ENCODE measurements around the gene B3GNT7.
"Not testable (repeated sequence)": the region's sequence is repeated elsewhere in the genome, so short reads cannot be mapped to it uniquely, and the experiment has no call there.

B3GNT7 gene

DNA sequence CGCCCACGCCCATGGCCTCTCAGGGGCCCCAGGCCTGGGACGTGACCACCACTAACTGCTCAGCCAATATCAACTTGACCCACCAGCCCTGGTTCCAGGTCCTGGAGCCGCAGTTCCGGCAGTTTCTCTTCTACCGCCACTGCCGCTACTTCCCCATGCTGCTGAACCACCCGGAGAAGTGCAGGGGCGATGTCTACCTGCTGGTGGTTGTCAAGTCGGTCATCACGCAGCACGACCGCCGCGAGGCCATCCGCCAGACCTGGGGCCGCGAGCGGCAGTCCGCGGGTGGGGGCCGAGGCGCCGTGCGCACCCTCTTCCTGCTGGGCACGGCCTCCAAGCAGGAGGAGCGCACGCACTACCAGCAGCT lies 2.4 kb downstream of the B3GNT7 start:
- no peak overlapping the region for H3K4me3 ChIP-seq (ENCODE audit: low read depth, low read length)
- TF ChIP-seq, protein P1, sequence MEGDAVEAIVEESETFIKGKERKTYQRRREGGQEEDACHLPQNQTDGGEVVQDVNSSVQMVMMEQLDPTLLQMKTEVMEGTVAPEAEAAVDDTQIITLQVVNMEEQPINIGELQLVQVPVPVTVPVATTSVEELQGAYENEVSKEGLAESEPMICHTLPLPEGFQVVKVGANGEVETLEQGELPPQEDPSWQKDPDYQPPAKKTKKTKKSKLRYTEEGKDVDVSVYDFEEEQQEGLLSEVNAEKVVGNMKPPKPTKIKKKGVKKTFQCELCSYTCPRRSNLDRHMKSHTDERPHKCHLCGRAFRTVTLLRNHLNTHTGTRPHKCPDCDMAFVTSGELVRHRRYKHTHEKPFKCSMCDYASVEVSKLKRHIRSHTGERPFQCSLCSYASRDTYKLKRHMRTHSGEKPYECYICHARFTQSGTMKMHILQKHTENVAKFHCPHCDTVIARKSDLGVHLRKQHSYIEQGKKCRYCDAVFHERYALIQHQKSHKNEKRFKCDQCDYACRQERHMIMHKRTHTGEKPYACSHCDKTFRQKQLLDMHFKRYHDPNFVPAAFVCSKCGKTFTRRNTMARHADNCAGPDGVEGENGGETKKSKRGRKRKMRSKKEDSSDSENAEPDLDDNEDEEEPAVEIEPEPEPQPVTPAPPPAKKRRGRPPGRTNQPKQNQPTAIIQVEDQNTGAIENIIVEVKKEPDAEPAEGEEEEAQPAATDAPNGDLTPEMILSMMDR (IDR thresholded peaks at IDR 0.05; ENCODE audit: borderline replicate concordance, insufficient read depth, low read depth, low read length), result no peak

DNA sequence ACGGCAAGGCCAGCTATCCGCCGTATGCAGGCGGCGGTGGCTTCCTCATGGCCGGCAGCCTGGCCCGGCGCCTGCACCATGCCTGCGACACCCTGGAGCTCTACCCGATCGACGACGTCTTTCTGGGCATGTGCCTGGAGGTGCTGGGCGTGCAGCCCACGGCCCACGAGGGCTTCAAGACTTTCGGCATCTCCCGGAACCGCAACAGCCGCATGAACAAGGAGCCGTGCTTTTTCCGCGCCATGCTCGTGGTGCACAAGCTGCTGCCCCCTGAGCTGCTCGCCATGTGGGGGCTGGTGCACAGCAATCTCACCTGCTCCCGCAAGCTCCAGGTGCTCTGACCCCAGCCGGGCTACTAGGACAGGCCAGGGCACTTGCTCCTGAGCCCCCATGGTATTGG lies 3.1 kb downstream of the B3GNT7 start:
- TF ChIP-seq, protein P1 (IDR thresholded peaks at IDR 0.05; ENCODE audit: borderline replicate concordance, insufficient read depth, low read depth, low read length), result no peak
- no peak overlapping the region for H3K4me3 ChIP-seq (ENCODE audit: low read depth, low read length)

DNA sequence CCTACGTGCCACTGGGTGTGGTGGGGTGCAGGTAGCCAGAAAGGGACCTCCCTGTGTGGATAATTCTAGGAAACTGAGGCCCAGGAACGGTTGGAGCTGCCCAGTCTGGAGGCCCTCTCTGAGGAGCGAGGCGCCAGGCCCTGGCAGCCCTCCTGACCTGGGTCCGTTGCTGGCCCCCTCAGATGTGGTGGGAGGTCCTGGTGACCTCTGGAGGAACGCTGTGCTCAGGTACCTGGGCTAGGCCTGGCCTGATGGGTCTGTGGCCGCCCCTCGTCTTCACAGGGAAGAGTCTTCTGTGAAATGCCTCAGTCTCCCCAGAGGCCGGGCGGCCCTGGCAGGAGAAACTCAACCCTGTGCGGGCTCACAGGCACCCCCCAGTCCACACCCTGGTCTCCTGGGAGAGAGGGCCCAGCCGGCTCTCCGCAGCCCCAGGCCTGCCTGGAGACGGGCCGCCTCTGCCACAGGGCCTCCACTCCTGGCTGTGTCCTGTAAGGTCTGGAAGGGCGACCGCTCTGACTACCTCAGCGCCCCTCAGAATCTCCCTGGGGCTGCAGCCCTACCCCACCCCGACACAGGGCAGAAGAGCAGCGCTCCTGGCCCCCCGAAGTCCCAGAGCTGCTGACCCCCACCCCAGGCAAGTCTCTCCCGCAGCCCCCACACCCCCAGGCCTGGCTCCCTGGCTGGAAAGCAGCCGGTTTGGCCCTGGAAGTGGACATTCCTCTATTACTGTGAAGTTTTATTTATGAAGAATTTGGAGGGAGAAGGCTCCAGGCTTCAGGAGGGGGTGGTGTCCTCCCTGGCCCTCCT lies 3.7 kb downstream of the B3GNT7 start:
- TF ChIP-seq, protein P1 (IDR thresholded peaks at IDR 0.05; ENCODE audit: borderline replicate concordance, insufficient read depth, low read depth, low read length), result no peak
- no peak overlapping the region for H3K4me3 ChIP-seq (ENCODE audit: low read depth, low read length)

DNA sequence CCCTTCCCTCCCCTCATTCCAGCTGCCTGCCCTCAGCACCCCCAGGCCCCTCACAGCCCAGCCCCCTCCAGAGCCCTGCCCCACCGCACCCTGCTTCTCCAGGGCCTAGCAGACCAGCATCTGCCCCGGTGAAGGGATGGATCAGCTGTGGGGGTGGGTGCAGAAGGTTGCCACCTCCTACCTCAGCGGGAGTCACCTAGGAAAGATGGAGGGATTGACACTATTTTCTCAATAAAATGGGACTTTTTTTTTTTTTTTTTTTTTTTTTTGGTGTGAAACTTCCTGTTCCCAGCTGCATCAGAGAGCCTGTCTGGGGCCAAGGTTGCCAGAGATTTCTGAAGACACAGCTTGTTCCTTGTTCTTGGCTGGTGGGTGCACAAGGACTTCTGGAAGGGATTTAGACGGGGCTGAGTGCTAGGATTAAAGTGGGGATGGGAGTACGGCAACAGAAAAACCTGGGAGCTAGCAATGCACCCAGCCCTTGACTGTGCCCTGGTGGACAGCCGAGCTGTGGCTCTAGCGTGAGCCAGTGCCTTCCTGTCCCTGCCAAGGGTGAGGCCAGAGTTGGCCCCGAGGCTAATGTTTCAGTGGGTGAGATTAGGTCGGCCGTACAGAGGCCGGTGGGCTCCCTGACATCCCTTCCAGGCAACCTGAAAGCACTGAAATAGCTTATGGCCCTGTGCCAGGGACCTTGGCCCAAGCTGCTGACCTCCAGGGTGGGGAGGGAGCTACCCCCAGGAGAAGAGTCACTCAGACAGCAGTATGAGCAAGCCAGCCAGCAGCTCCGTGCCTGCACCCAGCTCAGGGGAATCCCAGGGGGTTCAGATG lies 4.6 kb downstream of the B3GNT7 start:
- H3K4me3 ChIP-seq (ENCODE audit: low read depth, low read length), result no peak overlapping the region
- TF ChIP-seq, protein P1 (IDR thresholded peaks at IDR 0.05; ENCODE audit: borderline replicate concordance, insufficient read depth, low read depth, low read length), result no peak

DNA sequence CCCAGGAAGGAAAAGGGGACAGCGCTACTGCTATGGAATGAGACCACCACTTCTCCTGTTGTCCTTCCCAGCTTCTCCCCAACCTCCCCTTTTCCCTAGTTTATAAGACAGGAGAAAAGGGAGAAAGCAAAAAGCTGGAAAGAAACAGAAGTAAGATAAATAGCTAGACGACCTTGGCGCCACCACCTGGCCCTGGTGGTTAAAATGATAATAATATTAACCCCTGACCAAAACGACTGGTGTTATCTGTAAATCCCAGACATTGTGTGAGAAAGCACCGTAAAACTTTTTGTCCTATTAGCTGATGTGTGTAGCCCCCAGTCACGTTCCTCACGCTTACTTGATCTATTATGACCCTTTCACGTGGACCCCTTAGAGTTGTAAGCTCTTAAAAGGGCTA lies 5.2 kb downstream of the B3GNT7 start:
- H3K4me3 ChIP-seq (ENCODE audit: low read depth, low read length), result not testable (repeated sequence)

DNA sequence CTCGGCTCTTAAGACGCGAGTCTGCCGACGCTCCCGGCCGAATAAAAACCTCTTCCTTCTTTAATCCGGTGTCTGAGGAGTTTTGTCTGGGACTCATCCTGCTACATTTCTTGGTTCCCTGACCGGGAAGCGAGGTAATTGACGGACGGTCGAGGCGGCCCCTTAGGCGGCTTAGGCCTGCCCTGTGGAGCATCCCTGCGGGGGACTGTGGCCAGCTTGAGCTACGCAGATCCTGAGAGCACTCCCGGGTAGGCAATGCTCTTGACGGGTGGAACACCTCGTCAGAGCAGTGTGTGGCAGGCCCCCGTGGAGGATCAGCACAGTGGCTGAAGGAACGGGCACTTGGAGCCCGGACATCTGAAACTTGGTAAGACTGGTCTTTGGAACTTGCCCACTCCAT lies 5.6 kb downstream of the B3GNT7 start:
- not testable (repeated sequence) for H3K4me3 ChIP-seq (ENCODE audit: low read depth, low read length)

DNA sequence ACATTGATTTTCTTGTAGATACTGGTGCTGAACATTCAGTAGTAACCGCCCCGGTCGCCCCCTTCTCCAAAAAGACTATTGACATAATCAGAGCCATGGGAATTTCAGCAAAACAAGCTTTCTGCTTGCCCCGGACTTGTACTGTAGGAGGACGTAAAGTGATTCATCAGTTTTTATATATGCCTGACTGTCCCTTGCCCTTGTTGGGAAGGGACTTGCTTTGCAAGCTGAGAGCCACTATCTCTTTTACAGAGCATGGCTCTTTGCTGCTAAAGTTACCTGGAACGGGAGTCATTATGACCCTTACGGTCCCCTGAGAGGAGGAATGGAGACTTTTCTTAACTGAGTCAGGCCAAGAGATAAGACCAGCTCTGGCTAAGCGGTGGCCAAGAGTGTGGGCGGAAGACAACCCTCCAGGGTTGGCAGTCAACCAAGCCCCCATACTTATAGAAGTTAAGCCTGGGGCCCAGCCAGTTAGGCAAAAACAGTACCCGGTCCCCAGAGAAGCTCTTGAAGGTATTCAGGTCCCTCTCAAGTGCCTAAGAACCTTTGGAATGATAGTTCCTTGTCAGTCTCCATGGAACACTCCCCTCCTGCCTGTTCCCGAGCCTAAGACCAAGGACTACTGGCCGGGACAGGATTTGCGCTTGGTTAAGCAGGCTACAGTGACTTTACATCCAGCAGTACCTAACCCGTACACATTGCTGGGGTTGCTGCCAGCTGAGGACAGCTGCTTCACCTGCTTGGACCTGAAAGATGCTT lies 8.1 kb downstream of the B3GNT7 start:
- not testable (repeated sequence) for H3K4me3 ChIP-seq (ENCODE audit: low read depth, low read length)

DNA sequence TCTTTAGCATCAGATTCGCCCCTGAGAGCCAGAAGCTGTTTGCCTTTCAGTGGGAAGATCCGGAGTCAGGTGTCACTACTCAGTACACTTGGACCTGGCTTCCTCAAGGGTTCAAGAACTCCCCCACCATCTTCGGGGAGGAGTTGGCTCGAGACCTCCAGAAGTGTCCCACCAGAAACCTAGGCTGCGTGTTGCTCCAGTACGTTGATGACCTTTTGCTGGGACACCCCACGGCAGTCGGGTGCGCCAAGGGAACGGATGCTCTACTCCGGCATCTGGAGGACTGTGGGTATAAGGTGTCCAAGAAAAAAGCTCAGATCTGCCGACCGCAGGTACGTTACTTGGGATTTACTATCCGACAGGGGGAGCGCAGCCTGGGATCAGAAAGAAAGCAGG lies 8.7 kb downstream of the B3GNT7 start:
- not testable (repeated sequence) for H3K4me3 ChIP-seq (ENCODE audit: low read depth, low read length)

Data from GM12875 (cell line).